HCT116 (cell line): ENCODE data around the gene MRPL11. TPM values are rescaled to one million over a fixed set of nuclear protein-coding genes. Genes with fewer than 3 reads are reported as not detected.
A peak's percentile ranks its signal among the peaks of the same experiment; 100 is the strongest.

Experiments
- ATAC-seq: fragments of 200-7000 bp; cut with Tn5 transposase; 2 replicates; pipeline ENCODE4 v1.9.1; 2020; ENCODE audit warnings: mild to moderate bottlenecking, moderate library complexity
- BruUV-seq: library from RNA; stranded (reverse); fragments of 400-500 nt; replicated peaks from 2 replicates; lab custom pipeline; 2021; lab: Mats Ljungman, UMichigan
- CTCF ChIA-PET: fragments of 300-600 bp; sonication (Branson Sonifier 250); formaldehyde crosslinking; loops from one replicate; lab custom pipeline; 2021; ENCODE audit warnings: antibody characterized with exemption; lab: Charles Lee
- POLR2A ChIA-PET: fragments of 300-600, 350-600 bp; sonication (Branson Sonifier 250); formaldehyde crosslinking; loops from one replicate; lab custom pipeline; 2021; ENCODE audit warnings: antibody characterized with exemption; lab: Charles Lee
- RAD21 ChIA-PET, 2 experiments: fragments of 300-600 bp; sonication (Branson Sonifier 250); formaldehyde crosslinking; loops; one replicate each; lab custom pipeline; 2023; ENCODE audit warnings: low total read pairs in 2 of 2; ENCODE audit not compliant: uncharacterized antibody in 2 of 2, unreplicated experiment in 2 of 2, low non-redundant PET in 1 of 2; lab: Charles Lee
- DNase-seq: peaks from one replicate; pipeline ENCODE4 v3.0.0-alpha.2; 2010; ENCODE audit warnings: low read depth, low spot score
- H2AFZ ChIP-seq: fragments of 200-600 bp; shearing (Covaris generic), sonication (generic); 2 replicates; pipeline ENCODE4 v1.6.1; 2017; ENCODE audit warnings: low read depth, mixed run types, mixed read lengths, antibody characterized with exemption, low read length; ENCODE audit not compliant: poor library complexity, severe bottlenecking
- H3K27ac ChIP-seq: 2 replicates; pipeline ENCODE4 v1.5.1; 2012; ENCODE audit warnings: low read depth, low read length
- H3K27me3 ChIP-seq: fragments of 200-600 bp; sonication (generic); 2 replicates; pipeline ENCODE4 v1.6.1; 2016; ENCODE audit warnings: mixed run types, low read length, mixed read lengths; ENCODE audit not compliant: insufficient read depth
- H3K36me3 ChIP-seq, 2 experiments: fragments of 200-500 bp in 1 of 2; fragments of 200-600 bp in 1 of 2; sonication (Bioruptor generic) in 1 of 2; sonication (generic) in 1 of 2; 2 replicates each; pipeline versions ENCODE4 v1.5.1 to v1.6.1; 2014 to 2016; ENCODE audit warnings: low read length in 2 of 2, inconsistent platforms in 1 of 2, mixed read lengths in 1 of 2, mixed run types in 1 of 2; ENCODE audit not compliant: insufficient read depth in 2 of 2, control insufficient read depth in 1 of 2
- H3K4me1 ChIP-seq, 2 experiments: fragments of 200-600 bp in 1 of 2; sonication (generic) in 1 of 2; 2 replicates each; pipeline versions ENCODE4 v1.5.1 to v1.6.1; 2012 to 2017; ENCODE audit warnings: low read length in 2 of 2, inconsistent platforms in 1 of 2, mild to moderate bottlenecking in 1 of 2, mixed read lengths in 1 of 2, mixed run types in 1 of 2, moderate library complexity in 1 of 2; ENCODE audit not compliant: insufficient read depth in 2 of 2, control insufficient read depth in 1 of 2
- H3K4me2 ChIP-seq: fragments of 200-600 bp; sonication (generic); 2 replicates; pipeline ENCODE4 v1.6.1; 2017; ENCODE audit warnings: mixed run types, low read length, mixed read lengths
- H3K4me3 ChIP-seq, 2 experiments: fragments of 200-600 bp in 1 of 2; sonication (generic) in 1 of 2; replicated peaks in 1 of 2; 2 replicates each; pipeline ENCODE4 v1.5.1; 2011 to 2016; ENCODE audit warnings: low read length in 2 of 2, control low read depth in 1 of 2, low read depth in 1 of 2, mild to moderate bottlenecking in 1 of 2, mixed read lengths in 1 of 2, mixed run types in 1 of 2
- H3K79me2 ChIP-seq: fragments of 200-600 bp; sonication (generic); 2 replicates; pipeline ENCODE4 v1.6.1; 2017; ENCODE audit warnings: mild to moderate bottlenecking, mixed run types, low read length, moderate library complexity, mixed read lengths; ENCODE audit not compliant: insufficient read depth
- H3K9ac ChIP-seq: fragments of 200-600 bp; sonication (generic); 2 replicates; pipeline ENCODE4 v1.6.1; 2016; ENCODE audit warnings: low read length, mixed read lengths
- H3K9me2 ChIP-seq: fragments of 200-600 bp; sonication (generic), shearing (Covaris generic); 2 replicates; pipeline ENCODE4 v1.6.1; 2017; ENCODE audit warnings: mixed run types, mild to moderate bottlenecking, moderate library complexity; ENCODE audit not compliant: insufficient read depth
- H3K9me3 ChIP-seq, 2 experiments: fragments of 200-500 bp in 1 of 2; fragments of 200-600 bp in 1 of 2; sonication (Bioruptor generic) in 1 of 2; sonication (generic) in 1 of 2; 2 replicates each; pipeline ENCODE4 v1.6.1; 2014 to 2017; ENCODE audit warnings: low read length in 2 of 2, mixed read lengths in 2 of 2, inconsistent platforms in 1 of 2, low read depth in 1 of 2, mild to moderate bottlenecking in 1 of 2, mixed run types in 1 of 2, moderate library complexity in 1 of 2; ENCODE audit not compliant: control insufficient read depth in 1 of 2, insufficient read depth in 1 of 2
- H4K20me1 ChIP-seq: fragments of 200-600 bp; sonication (generic), shearing (Covaris generic); 2 replicates; pipeline ENCODE4 v1.6.1; 2017; ENCODE audit warnings: mixed run types, mild to moderate bottlenecking, moderate library complexity; ENCODE audit not compliant: insufficient read depth
- ATF3 ChIP-seq: IDR thresholded peaks from 2 replicates; pipeline ENCODE4 v1.6.1; 2012
- ELF1 ChIP-seq: IDR thresholded peaks from 2 replicates; pipeline ENCODE4 v1.6.1; 2012; ENCODE audit warnings: low read depth, borderline replicate concordance
- FOSL1 ChIP-seq: IDR thresholded peaks from 2 replicates; pipeline ENCODE4 v1.6.1; 2012; ENCODE audit warnings: low read depth
- MAX ChIP-seq: IDR thresholded peaks from 2 replicates; pipeline ENCODE4 v1.6.1; 2012
- POLR2A ChIP-seq: IDR thresholded peaks from 2 replicates; pipeline ENCODE4 v1.7.0; 2011; ENCODE audit warnings: borderline replicate concordance; ENCODE audit not compliant: insufficient read depth, insufficient read length; ENCODE audit errors: extremely low read depth
- POLR2AphosphoS5 ChIP-seq: IDR thresholded peaks from 2 replicates; pipeline ENCODE4 v1.6.1; 2011; ENCODE audit warnings: mild to moderate bottlenecking, low read depth, low read length, moderate library complexity
- RAD21 ChIP-seq: IDR thresholded peaks from 2 replicates; pipeline ENCODE4 v1.6.1; 2012; ENCODE audit warnings: low read depth, mild to moderate bottlenecking
- REST ChIP-seq: IDR thresholded peaks from 2 replicates; pipeline ENCODE4 v1.6.1; 2012; ENCODE audit warnings: low read depth
- SIN3A ChIP-seq: IDR thresholded peaks from 2 replicates; pipeline ENCODE4 v1.6.1; 2012; ENCODE audit warnings: low read depth
- SRF ChIP-seq: IDR thresholded peaks from 2 replicates; pipeline ENCODE4 v1.6.1; 2012; ENCODE audit warnings: low read depth
- TCF7L2 ChIP-seq: IDR thresholded peaks from 2 replicates; pipeline ENCODE4 v1.7.0; 2011; ENCODE audit warnings: borderline replicate concordance, inconsistent platforms; ENCODE audit not compliant: insufficient read depth, insufficient read length; ENCODE audit errors: extremely low read depth
- YY1 ChIP-seq: IDR thresholded peaks from 2 replicates; pipeline ENCODE4 v1.6.1; 2011; ENCODE audit warnings: low read length, low read depth, moderate library complexity, mild to moderate bottlenecking; ENCODE audit not compliant: insufficient replicate concordance; ENCODE audit errors: extremely low read depth
- ZBTB33 ChIP-seq: IDR thresholded peaks from 2 replicates; pipeline ENCODE4 v1.6.1; 2011; ENCODE audit warnings: mild to moderate bottlenecking, low read length, moderate library complexity; ENCODE audit not compliant: insufficient replicate concordance; ENCODE audit errors: extremely low read depth
- ZFX ChIP-seq: fragments of 450-650 bp; IDR thresholded peaks from 2 replicates; pipeline ENCODE4 v1.6.1; 2017
- intact Hi-C: fragments of 100-400 bp; cut with micrococcal nuclease; formaldehyde crosslinking; loops from 2 replicates; pipeline ENCODE4 v1.10.0; 2022
- total RNA-seq: library from RNA; stranded (reverse); gene quantifications from one replicate; pipeline ENCODE4 v1.2.1, GENCODE V29; 2021; ENCODE audit not compliant: unreplicated experiment

MRPL11 gene
- total RNA-seq, 1 experiment from 2014 or later = 126 TPM

GRCh38 chr11:66468691-66469090 lies 30.0 kb upstream of the MRPL11 start:
- Histone ChIP-seq H3K27ac (no peak overlapping the region), H3K9me3 (no peaks in the 10 kb centered on the region), H3K27me3 (no peaks in the 10 kb centered on the region), H3K9ac (no peak overlapping the region), H4K20me1 (no peaks in the 10 kb centered on the region), H3K79me2 (peaks cover 8% of the 10 kb centered on the region; the same call in 1 of the 2 replicates), H3K36me3 (peaks cover 8 to 12% of the 10 kb centered on the region in 2 experiments; a peak in 2 of 4 replicates), H3K4me3 (no peak overlapping the region), H3K9me2 (no peaks in the 10 kb centered on the region), H3K4me1 (peaks cover 8 to 19% of the 10 kb centered on the region in 2 experiments), H3K4me2 (no peak overlapping the region), H2AFZ (no peak overlapping the region)
- DNase-seq = no peak
- no TSS peak for BruUV-seq
- RAD21 ChIA-PET = no interaction called here
- ATAC-seq = no peak
- no peak for TF ChIP-seq POLR2AphosphoS5
- TF ChIP-seq RAD21 = no peak
- POLR2A ChIA-PET = interaction anchor here (2.4 kb wide), 1 partner anchor 11 kb away, joined by 13 read pairs; the partner anchor contains the start of gene DPP3
- intact Hi-C loops = no loop called here
- CTCF ChIA-PET = interaction anchor here (0.9 kb wide), 2 partner anchors 10 to 11 kb away, joined by 3 to 5 read pairs; partner anchors contain the start of gene DPP3

- H3K79me2 ChIP-seq = peaks cover 8% of the 10 kb centered on the region; the same call in 1 of the 2 replicates
- no peaks in the 10 kb centered on the region for H3K27me3 ChIP-seq
- H3K9ac ChIP-seq = peak overlapping the region; percentile 83
- POLR2A ChIA-PET = interaction anchor here (3.3 kb wide), 1 partner anchor 11 kb away, joined by 17 read pairs; the partner anchor contains the start of gene DPP3
- H3K9me3 ChIP-seq = peaks cover 5 to 6% of the 10 kb centered on the region in 2 experiments; a peak in 1 of 4 replicates
- BruUV-seq = TSS peak; percentile 58
- RAD21 ChIA-PET = no interaction called here
- peaks cover 8 to 19% of the 10 kb centered on the region in 2 experiments for H3K4me1 ChIP-seq
- H2AFZ ChIP-seq = no peak overlapping the region
- no peak for ATAC-seq
- peaks cover 3 to 7% of the 10 kb centered on the region in 2 experiments; a peak in 2 of 4 replicates for H3K36me3 ChIP-seq
- DNase-seq = no peak
- H3K4me3 ChIP-seq = peak overlapping the region; percentile 71 to 95
- no peaks in the 10 kb centered on the region for H3K9me2 ChIP-seq
- peak overlapping the region; percentile 70; the same call in 1 of the 2 replicates for H3K27ac ChIP-seq
- CTCF ChIA-PET = interaction anchor here (2.0 kb wide), 1 partner anchor 12 kb away, joined by 13 read pairs; the partner anchor contains the start of gene DPP3
- intact Hi-C loops = no loop called here
- peak overlapping the region; percentile 93 for H3K4me2 ChIP-seq
- H4K20me1 ChIP-seq = no peaks in the 10 kb centered on the region
- TF ChIP-seq MAX (no peak), YY1 (no peak), SRF (no peak), ELF1 (no peak), TCF7L2 (no peak), ZBTB33 (no peak), REST (no peak), POLR2A (no peak), ATF3 (no peak), ZFX (no peak), SIN3A (no peak), FOSL1 (no peak)
Measured at GRCh38 chr11:66467756-66468155, 29.1 kb upstream of the MRPL11 start.
